Measurements from ENCODE around the gene ACSM2B.
"Not testable (repeated sequence)": the region's sequence is repeated elsewhere in the genome, so short reads cannot be mapped to it uniquely, and the experiment has no call there.

ACSM2B gene

DNA sequence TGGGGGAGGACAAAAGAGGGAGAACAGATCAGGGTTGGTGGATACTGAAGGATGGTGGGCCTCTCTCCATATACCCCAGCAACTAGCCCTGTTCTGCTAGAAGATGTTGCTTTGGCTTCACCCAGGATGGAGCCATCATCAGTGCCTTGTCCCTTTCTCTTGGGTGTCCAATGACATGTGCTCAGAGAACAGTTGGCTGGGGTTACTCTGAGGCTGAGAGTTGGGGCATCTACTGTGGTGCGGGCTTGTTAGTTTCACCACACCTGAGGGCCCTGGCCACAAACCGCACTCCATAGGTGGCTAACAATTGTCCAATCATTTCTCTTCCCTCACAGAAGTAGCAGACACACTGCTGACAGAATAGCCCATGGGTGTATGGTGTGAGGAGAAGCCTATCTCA lies 18.9 kb upstream of the ACSM2B start:
- DNase-seq (ENCODE audit: low read depth, low spot score) = not testable (repeated sequence)

DNA sequence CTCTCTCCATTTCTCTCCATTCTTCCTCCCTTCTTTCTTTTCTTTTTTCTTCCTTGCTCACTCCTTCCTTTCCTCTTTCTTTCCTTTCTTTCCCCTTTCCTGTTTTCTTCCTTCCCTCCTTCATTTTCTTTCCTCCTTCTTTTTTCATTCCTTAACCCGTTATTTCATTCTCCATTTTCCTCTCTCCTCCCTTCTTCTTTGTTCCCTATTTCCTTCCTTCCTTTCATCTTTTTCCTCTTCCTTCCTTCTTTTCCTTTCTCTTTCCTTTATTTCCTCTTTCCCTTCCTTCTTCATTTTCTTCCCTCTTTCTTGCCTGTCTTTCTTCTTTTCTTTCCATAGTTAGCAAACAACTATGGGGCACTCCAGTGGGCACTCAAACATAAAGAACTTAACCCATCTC lies 16.6 kb upstream of the ACSM2B start:
- not testable (repeated sequence) for DNase-seq (ENCODE audit: low read depth, low spot score)

DNA sequence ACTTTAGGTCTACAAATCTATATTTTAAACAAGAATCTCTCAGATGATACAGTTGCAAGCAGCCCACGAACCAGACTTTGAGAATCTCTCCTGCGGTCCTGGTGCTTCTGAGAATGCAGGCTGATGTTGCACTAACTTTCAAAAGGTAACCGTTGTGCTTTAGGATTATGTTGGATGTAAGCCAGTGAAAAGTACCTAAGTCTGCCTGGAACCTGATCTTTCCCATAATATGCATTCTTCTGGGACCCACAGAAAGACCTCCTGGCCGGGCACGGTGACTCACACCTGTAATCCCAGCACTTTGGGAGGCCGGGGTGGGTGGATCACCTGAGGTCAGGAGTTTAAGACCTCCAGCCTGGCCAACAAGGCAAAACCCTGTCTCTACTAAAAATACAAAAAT lies 13.3 kb upstream of the ACSM2B start:
- DNase-seq (ENCODE audit: low read depth, low spot score) = not testable (repeated sequence)

- not testable (repeated sequence) for DNase-seq (ENCODE audit: low read depth, low spot score)
Observed at GRCh38 chr16:20587645-20588074, 11.5 kb upstream of the ACSM2B start.

- DNase-seq (ENCODE audit: low read depth, low spot score) = not testable (repeated sequence)
Observed at GRCh38 chr16:20586716-20587115, 10.5 kb upstream of the ACSM2B start.

DNA sequence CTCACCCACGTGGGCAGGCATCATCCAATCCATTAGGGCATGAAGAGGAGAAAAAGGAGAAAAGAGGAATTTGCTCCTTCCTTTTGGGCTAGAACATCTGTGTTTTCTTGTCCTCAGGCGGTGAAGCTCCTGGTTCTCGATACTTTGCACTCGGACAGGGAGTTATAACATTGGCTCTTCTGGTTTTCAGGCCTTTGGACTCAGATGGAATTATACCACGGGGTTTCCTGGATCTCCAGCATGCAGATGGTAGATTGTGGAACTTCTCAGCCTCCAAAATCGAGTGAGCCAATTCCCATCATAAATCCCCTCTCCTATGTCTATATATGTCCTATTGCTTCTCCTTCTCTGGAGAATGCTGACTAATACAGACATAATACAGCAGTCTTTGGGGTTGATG lies 9.9 kb upstream of the ACSM2B start:
- not testable (repeated sequence) for DNase-seq (ENCODE audit: low read depth, low spot score)

- DNase-seq (ENCODE audit: low read depth, low spot score) = not testable (repeated sequence)
Observed at GRCh38 chr16:20580487-20581259, 4.5 kb upstream of the ACSM2B start.

- not testable (repeated sequence) for DNase-seq (ENCODE audit: low read depth, low spot score)
Observed at GRCh38 chr16:20578091-20578490, 1.9 kb upstream of the ACSM2B start.

DNA sequence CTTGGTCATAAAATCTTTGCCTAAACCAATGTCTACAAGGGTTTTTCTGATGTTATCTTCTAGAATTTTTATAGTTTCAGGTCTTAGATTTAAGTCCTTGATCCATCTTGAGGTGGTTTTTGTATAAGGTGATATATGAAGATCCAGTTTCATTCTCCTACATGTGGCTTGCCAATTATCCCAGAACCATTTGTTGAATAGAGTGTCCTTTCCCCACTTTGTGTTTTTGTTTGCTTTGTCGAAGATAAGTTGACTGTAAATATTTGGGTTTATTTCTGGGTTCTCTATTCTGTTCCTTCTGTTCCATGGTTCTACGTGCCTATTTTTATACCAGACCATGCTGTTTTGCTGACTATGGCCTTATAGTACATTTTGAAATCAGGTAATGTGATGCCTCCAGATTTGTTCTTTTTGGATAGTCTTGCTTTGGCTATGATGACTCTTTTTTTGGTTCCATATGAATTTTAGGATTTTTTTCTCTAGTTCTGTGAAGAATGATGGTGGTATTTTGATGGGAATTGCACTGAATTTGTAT lies 7.0 kb downstream of the ACSM2B start:
- DNase-seq (ENCODE audit: low read depth, low spot score) = not testable (repeated sequence)

- DNase-seq (ENCODE audit: low read depth, low spot score) = no peak
Observed at GRCh38 chr16:20568404-20568803, 7.8 kb downstream of the ACSM2B start.

DNA sequence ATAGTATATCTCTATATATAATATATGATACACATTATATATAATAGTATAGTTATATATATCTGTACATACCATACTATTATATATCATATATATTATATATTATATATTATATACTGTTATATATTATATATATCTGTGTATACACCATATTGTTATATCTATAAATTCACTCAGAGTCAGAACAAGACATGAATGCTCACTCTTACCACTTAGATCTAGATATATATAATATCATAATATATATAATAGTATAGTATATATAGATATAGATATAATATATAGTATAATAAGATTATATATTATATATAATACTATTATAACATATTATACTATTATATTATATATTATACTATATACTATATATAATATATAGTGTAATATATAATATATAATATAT lies 9.3 kb downstream of the ACSM2B start:
- DNase-seq (ENCODE audit: low read depth, low spot score) = no peak

- not testable (repeated sequence) for DNase-seq (ENCODE audit: low read depth, low spot score)
Observed at GRCh38 chr16:20565334-20565733, 10.8 kb downstream of the ACSM2B start.

DNA sequence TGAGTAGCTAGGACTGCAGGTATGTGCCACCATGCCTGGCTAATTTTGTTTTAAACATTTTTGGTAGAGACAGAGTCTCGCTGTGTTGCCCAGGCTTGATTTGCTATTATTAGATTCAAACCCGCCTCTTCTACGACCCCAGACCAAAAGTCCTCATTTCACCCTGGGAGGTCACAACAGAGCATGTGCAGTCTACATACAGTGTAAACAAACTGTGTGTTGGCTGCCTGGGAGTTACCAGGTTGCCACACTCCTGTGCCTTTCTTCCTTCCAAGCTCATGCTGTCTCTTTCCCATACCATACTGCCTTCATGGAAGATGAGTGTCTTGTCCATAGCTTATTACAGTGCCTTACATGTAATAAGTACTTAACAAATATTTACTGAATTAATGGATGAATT lies 11.9 kb downstream of the ACSM2B start:
- not testable (repeated sequence) for DNase-seq (ENCODE audit: low read depth, low spot score)

GRCh38 chr16:20555628-20556027 lies 20.5 kb downstream of the ACSM2B start:
- DNase-seq (ENCODE audit: low read depth, low spot score) = not testable (repeated sequence)

DNA sequence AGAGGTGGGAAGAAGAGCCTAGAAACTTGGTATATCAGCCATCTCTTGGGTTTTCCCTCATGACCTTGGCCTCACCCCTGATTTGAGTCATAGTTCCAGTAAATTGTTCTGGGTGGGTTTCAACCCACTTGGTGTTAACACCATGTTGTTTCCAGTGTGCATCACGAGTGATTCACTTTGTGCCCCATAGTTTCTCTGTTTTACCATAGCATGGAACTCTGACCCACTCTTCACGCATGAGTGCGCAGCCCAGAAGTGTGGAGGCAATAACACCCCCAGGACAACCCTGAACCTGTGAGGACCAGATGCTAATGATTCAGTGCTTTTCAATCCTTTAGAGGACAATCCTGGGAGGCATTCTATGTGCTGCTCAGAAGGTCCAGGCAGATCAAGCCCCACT lies 21.5 kb downstream of the ACSM2B start:
- DNase-seq (ENCODE audit: low read depth, low spot score) = not testable (repeated sequence)

- not testable (repeated sequence) for DNase-seq (ENCODE audit: low read depth, low spot score)
Observed at GRCh38 chr16:20553493-20553892, 22.7 kb downstream of the ACSM2B start.

- not testable (repeated sequence) for DNase-seq (ENCODE audit: low read depth, low spot score)
Observed at GRCh38 chr16:20546951-20547350, 29.2 kb downstream of the ACSM2B start.

GRCh38 chr16:20546278-20546853 lies 29.8 kb downstream of the ACSM2B start:
- DNase-seq (ENCODE audit: low read depth, low spot score) = not testable (repeated sequence)

- not testable (repeated sequence) for DNase-seq (ENCODE audit: low read depth, low spot score)
Observed at GRCh38 chr16:20540603-20541316, 35.4 kb downstream of the ACSM2B start.

DNA sequence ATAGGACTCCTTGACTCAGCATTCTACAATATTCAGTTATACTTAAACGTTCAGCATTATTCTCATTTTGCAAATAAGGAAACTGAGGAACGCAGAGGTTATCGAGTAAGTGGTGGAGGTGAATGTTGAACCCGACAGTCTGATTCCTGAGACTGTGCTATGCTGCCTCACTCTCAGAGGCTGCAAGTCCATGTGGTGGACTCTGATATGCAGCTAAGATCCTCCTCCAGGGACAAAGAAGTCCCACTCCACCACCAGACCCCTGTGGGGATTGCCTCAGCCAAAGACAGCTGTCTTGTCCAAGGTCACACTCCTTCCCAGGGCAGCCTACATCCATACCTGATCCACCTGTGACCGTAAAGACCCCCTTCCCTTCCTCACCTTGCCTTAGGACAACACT lies 37.5 kb downstream of the ACSM2B start:
- no peak for DNase-seq (ENCODE audit: low read depth, low spot score)

DNA sequence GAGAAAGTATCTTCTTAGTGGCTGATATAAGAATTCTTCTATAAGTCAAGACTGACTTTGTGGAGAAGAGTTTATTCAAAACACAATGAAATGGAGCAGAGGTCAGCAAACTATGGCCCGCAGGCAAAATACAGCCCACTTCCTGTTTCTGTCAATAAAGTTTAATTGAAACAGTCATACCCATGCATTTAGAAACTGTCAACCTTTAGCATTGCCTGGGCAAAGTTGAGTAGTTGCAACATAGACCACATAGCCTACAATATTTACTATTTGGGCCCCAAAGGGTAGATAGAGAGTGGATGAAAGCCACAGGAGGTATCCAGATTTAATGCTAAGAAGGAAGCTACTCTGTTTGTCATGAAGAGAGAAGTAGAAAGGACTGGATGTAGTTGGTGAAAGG lies 38.0 kb downstream of the ACSM2B start:
- no peak for DNase-seq (ENCODE audit: low read depth, low spot score)

GRCh38 chr16:20536669-20537068 lies 39.5 kb downstream of the ACSM2B start:
- not testable (repeated sequence) for DNase-seq (ENCODE audit: low read depth, low spot score)

Measured in smooth muscle cell of the brain vasculature (primary cell).